Muscle of leg (tissue), 11 donors: ENCODE measurements around the gene TBX10. TPM values are rescaled to one million over a fixed set of nuclear protein-coding genes. Genes with fewer than 3 reads are reported as not detected.
A peak's percentile ranks its signal among the peaks of the same experiment; 100 is the strongest.
"Not testable (repeated sequence)": the region's sequence is repeated elsewhere in the genome, so short reads cannot be mapped to it uniquely, and the experiment has no call there.

Experiments
- DNase-seq: peaks from one replicate; pipeline ENCODE4 v3.0.0; 2013
- H3K27ac ChIP-seq: one replicate; pipeline ENCODE4 v1.5.1; 2013; ENCODE audit warnings: mild to moderate bottlenecking, low read length, control low read depth
- H3K27me3 ChIP-seq: one replicate; pipeline ENCODE4 v1.6.1; 2013; ENCODE audit warnings: low read length; ENCODE audit not compliant: control insufficient read depth, insufficient read depth
- H3K36me3 ChIP-seq: one replicate; pipeline ENCODE4 v1.6.1; 2013; ENCODE audit warnings: low read length; ENCODE audit not compliant: control insufficient read depth, insufficient read depth
- H3K4me1 ChIP-seq: one replicate; pipeline ENCODE4 v1.6.1; 2013; ENCODE audit warnings: low read length; ENCODE audit not compliant: control insufficient read depth, insufficient read depth
- H3K4me3 ChIP-seq: one replicate; pipeline ENCODE4 v1.5.1; 2013; ENCODE audit warnings: low read length, control low read depth
- H3K9me3 ChIP-seq: replicated peaks from 2 replicates; pipeline ENCODE4 v1.6.1; 2013; ENCODE audit warnings: low read depth, low read length; ENCODE audit not compliant: control insufficient read depth
- WGBS: methylation state at CpG from one replicate; pipeline ENCODE4 v1.1.5; 2013; ENCODE audit warnings: missing lambda C conversion rate; ENCODE audit not compliant: insufficient coverage; 5-methylcytosine and 5-hydroxymethylcytosine counted together
- polyA plus RNA-seq, 8 donors: library from polyadenylated mRNA; unstranded; fragments of 120-200 nt; gene quantifications; one replicate each; pipeline versions ENCODE4 v1.2.1 to v1.2.3, GENCODE V29; 2013; ENCODE audit warnings: inconsistent platforms in 1 of 8, low replicate concordance in 1 of 8; ENCODE audit not compliant: insufficient read length in 8 of 8, insufficient read depth in 1 of 8
- total RNA-seq: library from RNA; stranded (reverse); fragments of 120-200 nt; gene quantifications from one replicate; pipeline ENCODE4 v1.2.4, GENCODE V29; 2013

The TBX10 gene
- total and polyA plus RNA-seq, 9 donors, result 0.40 TPM; not detected in 8

DNA sequence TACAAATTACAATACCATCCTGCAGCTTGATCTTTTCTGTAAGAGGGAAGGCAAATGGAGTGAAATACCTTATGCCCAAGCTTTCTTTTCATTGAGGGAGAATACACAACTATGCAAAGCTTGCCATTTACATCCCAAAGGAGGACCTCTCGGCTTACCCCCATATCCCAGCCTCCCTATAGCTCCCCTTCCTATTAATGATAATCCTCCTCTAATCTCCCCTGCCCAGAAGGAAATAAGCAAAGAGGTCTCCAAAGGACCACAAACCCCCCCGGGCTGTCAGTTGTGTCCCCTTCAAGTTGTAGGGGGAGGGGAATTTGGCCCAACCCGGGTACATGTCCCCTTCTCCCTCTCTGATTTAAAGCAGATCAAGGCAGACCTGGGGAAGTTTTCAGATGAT, 17.6 kb downstream of the TBX10 start:
- not testable (repeated sequence) for H3K36me3 ChIP-seq, H3K4me3 ChIP-seq, H3K27me3 ChIP-seq, DNase-seq, H3K27ac ChIP-seq, H3K4me1 ChIP-seq, H3K9me3 ChIP-seq
- no CpG with 5 or more reads among the region's 3 CpGs for WGBS

DNA sequence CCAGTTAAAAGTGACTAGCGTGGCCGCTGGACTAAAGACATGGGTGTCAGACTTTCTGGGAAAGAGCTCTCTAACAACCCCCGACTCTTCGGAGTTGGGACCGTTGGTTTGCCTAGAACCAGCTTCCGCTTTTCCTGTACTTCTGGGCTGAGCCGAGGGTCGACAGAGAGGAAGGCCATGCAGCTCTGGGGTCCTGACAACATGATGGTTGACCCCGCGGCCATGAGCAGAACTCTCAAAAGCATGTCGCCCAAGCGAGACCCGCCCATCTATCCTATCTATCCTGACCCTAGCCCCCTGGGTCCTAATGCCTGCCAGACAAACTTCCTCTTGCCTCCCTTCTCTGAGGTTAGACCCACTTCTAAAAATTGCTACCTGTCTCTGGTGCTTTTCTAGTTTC, 18.9 kb downstream of the TBX10 start:
- H3K9me3 ChIP-seq, H3K4me3 ChIP-seq, H3K4me1 ChIP-seq, DNase-seq, H3K36me3 ChIP-seq, H3K27ac ChIP-seq: not testable (repeated sequence)
- H3K27me3 ChIP-seq, result peaks cover 14% of the 10 kb centered on the region
- 86% methylated on average over 9 of the region's 13 CpGs for WGBS

DNA sequence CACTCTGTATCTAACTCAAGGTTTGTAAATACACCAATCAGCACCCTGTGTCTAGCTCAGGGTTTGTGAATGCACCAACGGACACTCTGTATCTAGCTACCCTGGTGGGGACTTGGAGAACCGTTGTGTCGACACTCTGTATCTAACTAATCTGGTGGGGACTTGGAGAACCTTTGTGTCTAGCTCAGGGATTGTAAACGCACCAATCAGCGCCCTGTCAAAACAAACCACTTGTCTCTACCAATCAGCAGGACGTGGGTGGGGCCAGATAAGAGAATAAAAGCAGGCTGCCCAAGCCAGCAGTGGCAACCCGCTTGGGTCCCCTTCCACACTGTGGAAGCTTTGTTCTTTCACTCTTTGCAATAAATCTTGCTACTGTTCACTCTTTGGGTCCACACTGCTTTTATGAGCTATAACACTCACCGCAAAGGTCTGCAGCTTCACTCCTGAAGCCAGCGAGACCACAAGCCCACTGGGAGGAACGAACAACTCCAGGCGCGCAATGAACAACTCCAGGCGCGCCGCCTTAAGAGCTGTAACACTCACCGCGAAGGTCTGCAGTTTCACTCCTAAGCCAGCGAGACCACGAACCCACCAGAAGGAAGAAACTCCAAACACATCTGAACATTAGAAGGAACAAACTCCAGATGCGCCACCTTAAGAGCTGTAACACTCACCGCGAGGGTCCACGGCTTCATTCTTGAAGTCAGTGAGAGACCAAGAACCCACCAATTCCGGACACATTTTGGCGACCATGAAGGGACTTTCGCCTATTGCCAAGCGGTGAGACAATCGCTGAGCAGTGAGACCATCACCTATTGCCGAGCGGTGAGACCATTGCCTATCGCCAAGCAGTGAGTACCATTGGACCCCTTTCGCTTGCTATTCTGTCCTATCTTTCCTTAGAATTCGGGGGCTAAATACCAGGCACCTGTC, 19.6 kb downstream of the TBX10 start:
- WGBS, result 87% methylated on average over 24 of the region's 33 CpGs
- not testable (repeated sequence) for DNase-seq, H3K27ac ChIP-seq, H3K4me1 ChIP-seq, H3K36me3 ChIP-seq, H3K9me3 ChIP-seq, H3K4me3 ChIP-seq
- peaks cover 20% of the 10 kb centered on the region for H3K27me3 ChIP-seq

DNA sequence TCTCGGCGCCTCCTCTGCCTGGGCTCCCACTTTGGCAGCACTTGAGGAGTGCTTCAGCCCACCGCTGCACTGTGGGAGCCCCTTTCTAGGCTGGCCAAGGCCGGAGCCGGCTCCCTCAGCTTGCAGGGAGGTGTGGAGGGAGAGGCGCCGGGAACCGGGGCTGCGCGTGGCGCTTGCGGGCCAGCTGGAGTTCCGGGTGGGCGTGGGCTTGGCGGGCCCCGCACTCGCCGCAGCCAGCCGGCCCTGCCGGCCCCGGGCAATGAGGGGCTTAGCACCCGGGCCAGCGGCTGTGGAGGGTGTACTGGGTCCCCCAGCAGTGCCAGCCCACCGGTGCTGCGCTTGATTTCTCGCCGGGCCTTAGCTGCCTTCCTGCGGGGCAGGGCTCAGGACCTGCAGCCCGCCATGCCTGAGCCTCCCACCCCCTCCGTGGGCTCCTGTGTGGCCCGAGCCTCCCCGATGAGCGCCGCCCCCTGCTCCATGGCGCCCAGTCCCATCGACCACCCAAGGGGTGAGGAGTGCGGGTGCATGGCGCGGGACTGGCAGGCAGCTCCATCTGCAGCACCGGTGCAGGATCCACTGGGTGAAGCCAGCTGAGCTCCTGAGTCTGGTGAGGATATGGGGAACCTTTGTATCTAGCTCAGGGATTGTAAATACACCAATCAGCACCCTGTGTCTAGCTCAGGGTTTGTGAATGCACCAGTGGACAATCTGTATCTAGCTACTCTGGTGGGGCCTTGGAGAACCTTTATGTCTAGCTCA, 20.5 kb downstream of the TBX10 start:
- WGBS, result 86% methylated on average over 16 of the region's 40 CpGs
- not testable (repeated sequence) for H3K4me3 ChIP-seq, H3K27ac ChIP-seq, H3K9me3 ChIP-seq, DNase-seq, H3K36me3 ChIP-seq
- peaks cover 20% of the 10 kb centered on the region for H3K27me3 ChIP-seq
- peaks cover 11% of the 10 kb centered on the region for H3K4me1 ChIP-seq

GRCh38 chr11:67617243-67617953, 22.2 kb downstream of the TBX10 start:
- Histone ChIP-seq H3K27ac (no peak overlapping the region), H3K4me1 (peaks cover 17% of the 10 kb centered on the region), H3K4me3 (no peak overlapping the region), H3K36me3 (peaks cover 10% of the 10 kb centered on the region), H3K9me3 (no peaks in the 10 kb centered on the region), H3K27me3 (peaks cover 20% of the 10 kb centered on the region)
- 80% methylated on average over 3 of the region's 7 CpGs for WGBS
- DNase-seq, result no peak

- no peak overlapping the region for H3K4me3 ChIP-seq
- 19% methylated on average over 8 of the region's 11 CpGs for WGBS
- H3K4me1 ChIP-seq, result peaks cover 17% of the 10 kb centered on the region
- peaks cover 16% of the 10 kb centered on the region for H3K36me3 ChIP-seq
- no peak for DNase-seq
- H3K27ac ChIP-seq, result no peak overlapping the region
- H3K9me3 ChIP-seq, result no peaks in the 10 kb centered on the region
- peaks cover 20% of the 10 kb centered on the region for H3K27me3 ChIP-seq
Measured at GRCh38 chr11:67616431-67617242, 22.9 kb downstream of the TBX10 start.

- H3K4me3 ChIP-seq, result no peak overlapping the region
- peaks cover 17% of the 10 kb centered on the region for H3K4me1 ChIP-seq
- H3K36me3 ChIP-seq, result peaks cover 24% of the 10 kb centered on the region
- 23% methylated on average over 16 of the region's 34 CpGs for WGBS
- DNase-seq, result peak; percentile 5
- no peak overlapping the region for H3K27ac ChIP-seq
- no peaks in the 10 kb centered on the region for H3K9me3 ChIP-seq
- peaks cover 20% of the 10 kb centered on the region for H3K27me3 ChIP-seq
Measured at GRCh38 chr11:67615728-67616430, 23.7 kb downstream of the TBX10 start.

- 81% methylated on average over 17 of the region's 18 CpGs for WGBS
- Histone ChIP-seq H3K4me3 (no peak overlapping the region), H3K27ac (no peak overlapping the region), H3K36me3 (peaks cover 32% of the 10 kb centered on the region), H3K4me1 (peaks cover 17% of the 10 kb centered on the region), H3K9me3 (no peaks in the 10 kb centered on the region), H3K27me3 (peaks cover 20% of the 10 kb centered on the region)
- peak; percentile 10 for DNase-seq
Measured at GRCh38 chr11:67614730-67615714, 24.5 kb downstream of the TBX10 start.
